ENCODE data around the gene ATG4A.

The ATG4A gene

GRCh38 chrX:108072746-108073145 is 18.8 kb upstream of the ATG4A start:
- H3K4me1 ChIP-seq (ENCODE audit: control insufficient read depth, insufficient read depth, low read length), result peaks cover 18% of the 10 kb centered on the region
- H3K4me3 ChIP-seq (ENCODE audit: low read length), result no peak overlapping the region
- H3K9ac ChIP-seq (ENCODE audit: low read depth, low read length), result no peak overlapping the region
- H3K9me3 ChIP-seq (replicated peaks; ENCODE audit: low read length), result no peaks in the 10 kb centered on the region
- H3K36me3 ChIP-seq (ENCODE audit: insufficient read depth, low read length), result no peaks in the 10 kb centered on the region
- peaks cover 31% of the 10 kb centered on the region for H3K27me3 ChIP-seq (ENCODE audit: control insufficient read depth, insufficient read depth, low read length)
- peak overlapping the region; percentile 2 for H3K4me2 ChIP-seq (ENCODE audit: low read length)

GRCh38 chrX:108081110-108081509 is 10.5 kb upstream of the ATG4A start:
- peaks cover 12% of the 10 kb centered on the region for H3K27me3 ChIP-seq (ENCODE audit: control insufficient read depth, insufficient read depth, low read length)
- no peak overlapping the region for H3K4me2 ChIP-seq (ENCODE audit: low read length)
- no peak overlapping the region for H3K4me3 ChIP-seq (ENCODE audit: low read length)
- H3K9ac ChIP-seq (ENCODE audit: low read depth, low read length), result no peak overlapping the region
- peaks cover 9% of the 10 kb centered on the region for H3K36me3 ChIP-seq (ENCODE audit: insufficient read depth, low read length)
- H3K9me3 ChIP-seq (replicated peaks; ENCODE audit: low read length), result no peaks in the 10 kb centered on the region
- H3K4me1 ChIP-seq (ENCODE audit: control insufficient read depth, insufficient read depth, low read length), result no peaks in the 10 kb centered on the region

- no peaks in the 10 kb centered on the region for H3K9me3 ChIP-seq (replicated peaks; ENCODE audit: low read length)
- H3K27me3 ChIP-seq (ENCODE audit: control insufficient read depth, insufficient read depth, low read length), result peaks cover 4% of the 10 kb centered on the region
- H3K4me2 ChIP-seq (ENCODE audit: low read length), result no peak overlapping the region
- no peak overlapping the region for H3K4me3 ChIP-seq (ENCODE audit: low read length)
- no peaks in the 10 kb centered on the region for H3K4me1 ChIP-seq (ENCODE audit: control insufficient read depth, insufficient read depth, low read length)
- peaks cover 9% of the 10 kb centered on the region for H3K36me3 ChIP-seq (ENCODE audit: insufficient read depth, low read length)
- H3K9ac ChIP-seq (ENCODE audit: low read depth, low read length), result no peak overlapping the region
Measured at GRCh38 chrX:108087792-108088191, 3.8 kb upstream of the ATG4A start.

- Histone ChIP-seq H3K27me3 (ENCODE audit: control insufficient read depth, insufficient read depth, low read length) (peaks cover 4% of the 10 kb centered on the region), H3K9ac (ENCODE audit: low read depth, low read length) (no peak overlapping the region)
Measured at GRCh38 chrX:108088511-108088910, 3.1 kb upstream of the ATG4A start.

GRCh38 chrX:108090491-108091263 is 901 bp upstream of the ATG4A start:
- Histone ChIP-seq H3K4me3 (ENCODE audit: low read length) (peak overlapping the region; percentile 84), H3K9ac (ENCODE audit: low read depth, low read length) (peak overlapping the region; percentile 94), H3K9me3 (replicated peaks; ENCODE audit: low read length) (no peaks in the 10 kb centered on the region)

More at GRCh38 chrX:108088511-108088910, 3.1 kb upstream of the ATG4A start:
- no peak overlapping the region for H3K4me2 ChIP-seq (ENCODE audit: low read length)
- H3K4me1 ChIP-seq (ENCODE audit: control insufficient read depth, insufficient read depth, low read length), result no peaks in the 10 kb centered on the region
- H3K4me3 ChIP-seq (ENCODE audit: low read length), result no peak overlapping the region
- peaks cover 9% of the 10 kb centered on the region for H3K36me3 ChIP-seq (ENCODE audit: insufficient read depth, low read length)
- no peaks in the 10 kb centered on the region for H3K9me3 ChIP-seq (replicated peaks; ENCODE audit: low read length)

GRCh38 chrX:108091878-108092291 is 307 bp downstream of the ATG4A start:
- peak overlapping the region; percentile 79 for H3K4me3 ChIP-seq (ENCODE audit: low read length)
- peak overlapping the region; percentile 83 for H3K4me2 ChIP-seq (ENCODE audit: low read length)
- peaks cover 4% of the 10 kb centered on the region for H3K27me3 ChIP-seq (ENCODE audit: control insufficient read depth, insufficient read depth, low read length)
- peak overlapping the region; percentile 75 for H3K9ac ChIP-seq (ENCODE audit: low read depth, low read length)
- no peaks in the 10 kb centered on the region for H3K36me3 ChIP-seq (ENCODE audit: insufficient read depth, low read length)
- H3K9me3 ChIP-seq (replicated peaks; ENCODE audit: low read length), result no peaks in the 10 kb centered on the region
- H3K4me1 ChIP-seq (ENCODE audit: control insufficient read depth, insufficient read depth, low read length), result no peaks in the 10 kb centered on the region

More at GRCh38 chrX:108090491-108091263, 901 bp upstream of the ATG4A start:
- peaks cover 4% of the 10 kb centered on the region for H3K27me3 ChIP-seq (ENCODE audit: control insufficient read depth, insufficient read depth, low read length)
- no peaks in the 10 kb centered on the region for H3K4me1 ChIP-seq (ENCODE audit: control insufficient read depth, insufficient read depth, low read length)
- H3K36me3 ChIP-seq (ENCODE audit: insufficient read depth, low read length), result no peaks in the 10 kb centered on the region
- H3K4me2 ChIP-seq (ENCODE audit: low read length), result peak overlapping the region; percentile 67

- Histone ChIP-seq H3K36me3 (ENCODE audit: insufficient read depth, low read length) (no peaks in the 10 kb centered on the region), H3K4me1 (ENCODE audit: control insufficient read depth, insufficient read depth, low read length) (peaks cover 7% of the 10 kb centered on the region), H3K9ac (ENCODE audit: low read depth, low read length) (no peak overlapping the region), H3K4me3 (ENCODE audit: low read length) (no peak overlapping the region), H3K9me3 (replicated peaks; ENCODE audit: low read length) (no peaks in the 10 kb centered on the region), H3K27me3 (ENCODE audit: control insufficient read depth, insufficient read depth, low read length) (peaks cover 4% of the 10 kb centered on the region), H3K4me2 (ENCODE audit: low read length) (no peak overlapping the region)
Measured at GRCh38 chrX:108097380-108097779, 5.8 kb downstream of the ATG4A start.

- H3K4me1 ChIP-seq (ENCODE audit: control insufficient read depth, insufficient read depth, low read length), result no peaks in the 10 kb centered on the region
- no peak overlapping the region for H3K4me2 ChIP-seq (ENCODE audit: low read length)
- peaks cover 5% of the 10 kb centered on the region for H3K27me3 ChIP-seq (ENCODE audit: control insufficient read depth, insufficient read depth, low read length)
- H3K9ac ChIP-seq (ENCODE audit: low read depth, low read length), result no peak overlapping the region
- no peaks in the 10 kb centered on the region for H3K9me3 ChIP-seq (replicated peaks; ENCODE audit: low read length)
- no peak overlapping the region for H3K4me3 ChIP-seq (ENCODE audit: low read length)
- no peaks in the 10 kb centered on the region for H3K36me3 ChIP-seq (ENCODE audit: insufficient read depth, low read length)
Measured at GRCh38 chrX:108105473-108105872, 13.9 kb downstream of the ATG4A start.

- Histone ChIP-seq H3K4me3 (ENCODE audit: low read length) (no peak overlapping the region), H3K36me3 (ENCODE audit: insufficient read depth, low read length) (no peaks in the 10 kb centered on the region), H3K27me3 (ENCODE audit: control insufficient read depth, insufficient read depth, low read length) (peaks cover 16% of the 10 kb centered on the region), H3K9ac (ENCODE audit: low read depth, low read length) (no peak overlapping the region), H3K4me1 (ENCODE audit: control insufficient read depth, insufficient read depth, low read length) (no peaks in the 10 kb centered on the region), H3K4me2 (ENCODE audit: low read length) (no peak overlapping the region), H3K9me3 (replicated peaks; ENCODE audit: low read length) (no peaks in the 10 kb centered on the region)
Measured at GRCh38 chrX:108114541-108114940, 23.0 kb downstream of the ATG4A start.

- Histone ChIP-seq H3K27me3 (ENCODE audit: control insufficient read depth, insufficient read depth, low read length) (peaks cover 29% of the 10 kb centered on the region), H3K9me3 (replicated peaks; ENCODE audit: low read length) (no peaks in the 10 kb centered on the region), H3K4me2 (ENCODE audit: low read length) (no peak overlapping the region), H3K4me1 (ENCODE audit: control insufficient read depth, insufficient read depth, low read length) (no peaks in the 10 kb centered on the region), H3K9ac (ENCODE audit: low read depth, low read length) (no peak overlapping the region), H3K36me3 (ENCODE audit: insufficient read depth, low read length) (no peaks in the 10 kb centered on the region), H3K4me3 (ENCODE audit: low read length) (no peak overlapping the region)
Measured at GRCh38 chrX:108117988-108118387, 26.4 kb downstream of the ATG4A start.

GRCh38 chrX:108121291-108121690 is 29.7 kb downstream of the ATG4A start:
- Histone ChIP-seq H3K27me3 (ENCODE audit: control insufficient read depth, insufficient read depth, low read length) (peaks cover 24% of the 10 kb centered on the region), H3K9ac (ENCODE audit: low read depth, low read length) (no peak overlapping the region), H3K4me1 (ENCODE audit: control insufficient read depth, insufficient read depth, low read length) (no peaks in the 10 kb centered on the region), H3K36me3 (ENCODE audit: insufficient read depth, low read length) (no peaks in the 10 kb centered on the region), H3K4me3 (ENCODE audit: low read length) (no peak overlapping the region), H3K4me2 (ENCODE audit: low read length) (no peak overlapping the region), H3K9me3 (replicated peaks; ENCODE audit: low read length) (no peaks in the 10 kb centered on the region)

GRCh38 chrX:108122748-108123147 is 31.2 kb downstream of the ATG4A start:
- Histone ChIP-seq H3K4me2 (ENCODE audit: low read length) (no peak overlapping the region), H3K27me3 (ENCODE audit: control insufficient read depth, insufficient read depth, low read length) (peaks cover 17% of the 10 kb centered on the region), H3K4me1 (ENCODE audit: control insufficient read depth, insufficient read depth, low read length) (no peaks in the 10 kb centered on the region), H3K36me3 (ENCODE audit: insufficient read depth, low read length) (no peaks in the 10 kb centered on the region), H3K9ac (ENCODE audit: low read depth, low read length) (no peak overlapping the region), H3K4me3 (ENCODE audit: low read length) (no peak overlapping the region), H3K9me3 (replicated peaks; ENCODE audit: low read length) (no peaks in the 10 kb centered on the region)
